Measurements from ENCODE around the gene PIP5K1B. TPM values are rescaled to one million over a fixed set of nuclear protein-coding genes. Genes with fewer than 3 reads are reported as not detected.

Gene PIP5K1B
- total and polyA plus RNA-seq, 2 of the 13 experiments (the other 11 are each of a cell fraction or from before 2014, with no cell fraction given) = 15.8 to 17.5 TPM

DNA sequence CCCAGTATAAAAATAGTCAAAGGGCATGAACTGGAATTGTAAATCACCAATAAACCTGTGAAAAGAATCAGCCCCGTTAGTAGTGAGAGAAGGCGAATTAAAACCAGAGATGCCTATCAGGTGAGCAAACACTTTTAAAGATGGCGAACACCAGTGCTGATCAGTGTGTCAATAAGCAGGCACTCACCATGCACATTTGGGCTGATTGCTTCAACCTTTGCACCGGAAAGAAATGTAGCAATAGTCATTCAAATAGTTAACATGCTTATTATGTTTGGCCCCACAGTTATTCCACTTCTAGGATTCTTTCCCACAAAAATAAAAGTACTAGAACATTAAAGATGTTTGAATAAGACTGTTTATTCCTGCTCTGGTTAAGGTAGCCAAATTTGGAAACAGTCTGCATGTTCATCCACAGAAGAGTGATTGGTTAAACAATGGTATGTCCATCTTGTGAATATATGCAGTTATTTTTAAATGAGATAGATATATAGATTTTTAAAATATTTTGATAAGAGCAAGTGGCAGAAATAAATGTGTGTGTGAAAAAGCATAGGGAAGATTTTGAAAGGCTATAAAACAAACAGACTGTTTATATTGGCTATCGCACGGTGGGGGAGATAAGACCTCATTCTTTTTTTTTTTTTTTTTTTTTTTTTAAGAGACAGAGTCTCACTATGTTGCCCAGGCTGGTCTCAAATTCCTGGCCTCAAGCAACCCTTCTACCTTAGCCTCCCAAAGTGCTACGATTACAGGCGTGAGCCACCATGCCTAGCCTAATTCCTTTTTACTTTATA, 112.2 kb downstream of the PIP5K1B start (continued):
- TF ChIP-seq, protein P1, sequence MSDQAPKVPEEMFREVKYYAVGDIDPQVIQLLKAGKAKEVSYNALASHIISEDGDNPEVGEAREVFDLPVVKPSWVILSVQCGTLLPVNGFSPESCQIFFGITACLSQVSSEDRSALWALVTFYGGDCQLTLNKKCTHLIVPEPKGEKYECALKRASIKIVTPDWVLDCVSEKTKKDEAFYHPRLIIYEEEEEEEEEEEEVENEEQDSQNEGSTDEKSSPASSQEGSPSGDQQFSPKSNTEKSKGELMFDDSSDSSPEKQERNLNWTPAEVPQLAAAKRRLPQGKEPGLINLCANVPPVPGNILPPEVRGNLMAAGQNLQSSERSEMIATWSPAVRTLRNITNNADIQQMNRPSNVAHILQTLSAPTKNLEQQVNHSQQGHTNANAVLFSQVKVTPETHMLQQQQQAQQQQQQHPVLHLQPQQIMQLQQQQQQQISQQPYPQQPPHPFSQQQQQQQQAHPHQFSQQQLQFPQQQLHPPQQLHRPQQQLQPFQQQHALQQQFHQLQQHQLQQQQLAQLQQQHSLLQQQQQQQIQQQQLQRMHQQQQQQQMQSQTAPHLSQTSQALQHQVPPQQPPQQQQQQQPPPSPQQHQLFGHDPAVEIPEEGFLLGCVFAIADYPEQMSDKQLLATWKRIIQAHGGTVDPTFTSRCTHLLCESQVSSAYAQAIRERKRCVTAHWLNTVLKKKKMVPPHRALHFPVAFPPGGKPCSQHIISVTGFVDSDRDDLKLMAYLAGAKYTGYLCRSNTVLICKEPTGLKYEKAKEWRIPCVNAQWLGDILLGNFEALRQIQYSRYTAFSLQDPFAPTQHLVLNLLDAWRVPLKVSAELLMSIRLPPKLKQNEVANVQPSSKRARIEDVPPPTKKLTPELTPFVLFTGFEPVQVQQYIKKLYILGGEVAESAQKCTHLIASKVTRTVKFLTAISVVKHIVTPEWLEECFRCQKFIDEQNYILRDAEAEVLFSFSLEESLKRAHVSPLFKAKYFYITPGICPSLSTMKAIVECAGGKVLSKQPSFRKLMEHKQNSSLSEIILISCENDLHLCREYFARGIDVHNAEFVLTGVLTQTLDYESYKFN (CRISPR knock-in tag; conservative IDR thresholded peaks at IDR 0.05) = peak; percentile 76; the same call in 1 of the 2 replicates
- TF ChIP-seq, protein P2, sequence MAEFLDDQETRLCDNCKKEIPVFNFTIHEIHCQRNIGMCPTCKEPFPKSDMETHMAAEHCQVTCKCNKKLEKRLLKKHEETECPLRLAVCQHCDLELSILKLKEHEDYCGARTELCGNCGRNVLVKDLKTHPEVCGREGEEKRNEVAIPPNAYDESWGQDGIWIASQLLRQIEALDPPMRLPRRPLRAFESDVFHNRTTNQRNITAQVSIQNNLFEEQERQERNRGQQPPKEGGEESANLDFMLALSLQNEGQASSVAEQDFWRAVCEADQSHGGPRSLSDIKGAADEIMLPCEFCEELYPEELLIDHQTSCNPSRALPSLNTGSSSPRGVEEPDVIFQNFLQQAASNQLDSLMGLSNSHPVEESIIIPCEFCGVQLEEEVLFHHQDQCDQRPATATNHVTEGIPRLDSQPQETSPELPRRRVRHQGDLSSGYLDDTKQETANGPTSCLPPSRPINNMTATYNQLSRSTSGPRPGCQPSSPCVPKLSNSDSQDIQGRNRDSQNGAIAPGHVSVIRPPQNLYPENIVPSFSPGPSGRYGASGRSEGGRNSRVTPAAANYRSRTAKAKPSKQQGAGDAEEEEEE (CRISPR knock-in tag; IDR thresholded peaks at IDR 0.05; ENCODE audit: borderline replicate concordance) = no peak
- TF ChIP-seq RARA (CRISPR knock-in tag; IDR thresholded peaks at IDR 0.05) (peak; percentile 57), ZNF354B (CRISPR knock-in tag; IDR thresholded peaks at IDR 0.05) (no peak), GLI4 (CRISPR knock-in tag; IDR thresholded peaks at IDR 0.05; ENCODE audit: borderline replicate concordance) (no peak), NR2F2 (IDR thresholded peaks at IDR 0.05; ENCODE audit: borderline replicate concordance, low read depth) (no peak), ZNF260 (CRISPR knock-in tag; IDR thresholded peaks at IDR 0.05; ENCODE audit: borderline replicate concordance, low read depth) (no peak), ZNF549 (CRISPR knock-in tag; IDR thresholded peaks at IDR 0.05) (no peak), ZNF766 (CRISPR knock-in tag; IDR thresholded peaks at IDR 0.05; ENCODE audit: borderline replicate concordance) (no peak), PAWR (CRISPR knock-in tag; IDR thresholded peaks at IDR 0.05; ENCODE audit: borderline replicate concordance) (no peak), ELF3 (CRISPR knock-in tag; IDR thresholded peaks at IDR 0.05) (peak; percentile 32; the same call in 1 of the 2 replicates)
- TF ChIP-seq, protein P3, sequence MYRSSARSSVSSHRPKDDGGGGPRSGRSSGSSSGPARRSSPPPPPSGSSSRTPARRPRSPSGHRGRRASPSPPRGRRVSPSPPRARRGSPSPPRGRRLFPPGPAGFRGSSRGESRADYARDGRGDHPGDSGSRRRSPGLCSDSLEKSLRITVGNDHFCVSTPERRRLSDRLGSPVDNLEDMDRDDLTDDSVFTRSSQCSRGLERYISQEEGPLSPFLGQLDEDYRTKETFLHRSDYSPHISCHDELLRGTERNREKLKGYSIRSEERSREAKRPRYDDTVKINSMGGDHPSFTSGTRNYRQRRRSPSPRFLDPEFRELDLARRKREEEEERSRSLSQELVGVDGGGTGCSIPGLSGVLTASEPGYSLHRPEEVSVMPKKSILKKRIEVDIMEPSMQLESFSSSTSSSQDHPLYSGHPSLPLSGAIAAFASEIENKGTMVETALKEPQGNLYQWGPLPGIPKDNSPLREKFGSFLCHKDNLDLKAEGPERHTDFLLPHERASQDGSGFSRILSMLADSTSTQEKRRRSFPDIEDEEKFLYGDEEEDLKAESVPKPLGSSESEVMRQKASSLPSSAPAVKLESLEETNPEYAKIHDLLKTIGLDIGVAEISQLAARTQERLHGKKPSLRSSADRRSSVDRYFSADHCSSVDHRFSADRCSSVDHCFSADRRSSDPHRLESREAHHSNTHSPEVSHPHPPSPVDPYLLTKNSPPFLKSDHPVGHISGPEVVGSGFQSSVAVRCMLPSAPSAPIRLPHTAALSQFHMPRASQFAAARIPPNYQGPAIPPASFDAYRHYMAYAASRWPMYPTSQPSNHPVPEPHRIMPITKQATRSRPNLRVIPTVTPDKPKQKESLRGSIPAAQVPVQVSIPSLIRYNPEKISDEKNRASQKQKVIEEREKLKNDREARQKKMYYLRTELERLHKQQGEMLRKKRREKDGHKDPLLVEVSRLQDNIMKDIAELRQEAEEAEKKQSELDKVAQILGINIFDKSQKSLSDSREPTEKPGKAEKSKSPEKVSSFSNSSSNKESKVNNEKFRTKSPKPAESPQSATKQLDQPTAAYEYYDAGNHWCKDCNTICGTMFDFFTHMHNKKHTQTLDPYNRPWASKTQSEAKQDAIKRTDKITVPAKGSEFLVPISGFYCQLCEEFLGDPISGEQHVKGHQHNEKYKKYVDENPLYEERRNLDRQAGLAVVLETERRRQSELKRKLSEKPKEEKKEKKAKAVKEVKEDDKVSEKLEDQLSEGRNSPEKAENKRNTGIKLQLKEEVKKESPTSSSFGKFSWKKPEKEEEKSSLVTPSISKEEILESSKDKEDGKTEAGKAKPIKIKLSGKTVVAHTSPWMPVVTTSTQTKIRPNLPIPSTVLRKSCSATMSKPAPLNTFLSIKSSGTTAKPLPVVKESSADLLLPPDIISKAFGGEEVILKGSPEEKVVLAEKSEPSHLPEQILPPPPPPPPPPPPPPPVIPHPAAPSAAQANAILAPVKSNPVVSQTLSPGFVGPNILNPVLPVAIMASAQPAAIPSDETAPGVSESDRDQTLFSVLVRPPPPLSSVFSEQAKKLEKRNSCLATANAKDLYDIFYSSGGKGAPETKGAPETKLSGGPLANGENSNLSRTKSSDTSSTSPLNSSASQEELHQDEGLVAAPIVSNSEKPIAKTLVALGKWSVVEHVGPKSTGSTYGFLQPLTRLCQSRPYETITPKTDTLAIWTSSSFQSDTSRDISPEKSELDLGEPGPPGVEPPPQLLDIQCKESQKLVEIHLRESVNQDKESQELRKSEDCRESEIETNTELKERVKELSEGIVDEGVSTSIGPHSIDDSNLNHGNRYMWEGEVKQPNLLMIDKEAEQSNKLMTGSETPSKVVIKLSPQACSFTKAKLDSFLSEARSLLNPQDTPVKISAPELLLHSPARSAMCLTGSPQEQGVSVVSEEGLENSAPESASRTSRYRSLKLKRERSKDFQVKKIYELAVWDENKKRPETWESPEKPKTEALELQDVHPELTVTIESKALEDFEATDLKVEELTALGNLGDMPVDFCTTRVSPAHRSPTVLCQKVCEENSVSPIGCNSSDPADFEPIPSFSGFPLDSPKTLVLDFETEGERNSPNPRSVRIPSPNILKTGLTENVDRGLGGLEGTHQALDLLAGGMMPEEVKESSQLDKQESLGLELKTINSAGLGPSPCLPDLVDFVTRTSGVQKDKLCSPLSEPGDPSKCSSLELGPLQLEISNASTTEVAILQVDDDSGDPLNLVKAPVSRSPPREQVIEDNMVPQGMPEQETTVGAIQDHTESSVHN (CRISPR knock-in tag; IDR thresholded peaks at IDR 0.05) = no peak
- TF ChIP-seq, protein P4, sequence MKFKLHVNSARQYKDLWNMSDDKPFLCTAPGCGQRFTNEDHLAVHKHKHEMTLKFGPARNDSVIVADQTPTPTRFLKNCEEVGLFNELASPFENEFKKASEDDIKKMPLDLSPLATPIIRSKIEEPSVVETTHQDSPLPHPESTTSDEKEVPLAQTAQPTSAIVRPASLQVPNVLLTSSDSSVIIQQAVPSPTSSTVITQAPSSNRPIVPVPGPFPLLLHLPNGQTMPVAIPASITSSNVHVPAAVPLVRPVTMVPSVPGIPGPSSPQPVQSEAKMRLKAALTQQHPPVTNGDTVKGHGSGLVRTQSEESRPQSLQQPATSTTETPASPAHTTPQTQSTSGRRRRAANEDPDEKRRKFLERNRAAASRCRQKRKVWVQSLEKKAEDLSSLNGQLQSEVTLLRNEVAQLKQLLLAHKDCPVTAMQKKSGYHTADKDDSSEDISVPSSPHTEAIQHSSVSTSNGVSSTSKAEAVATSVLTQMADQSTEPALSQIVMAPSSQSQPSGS (CRISPR knock-in tag; IDR thresholded peaks at IDR 0.05) = peak; percentile 72; the same call in 1 of the 2 replicates
